ENCODE data around the gene RHEX.

Gene RHEX

DNA sequence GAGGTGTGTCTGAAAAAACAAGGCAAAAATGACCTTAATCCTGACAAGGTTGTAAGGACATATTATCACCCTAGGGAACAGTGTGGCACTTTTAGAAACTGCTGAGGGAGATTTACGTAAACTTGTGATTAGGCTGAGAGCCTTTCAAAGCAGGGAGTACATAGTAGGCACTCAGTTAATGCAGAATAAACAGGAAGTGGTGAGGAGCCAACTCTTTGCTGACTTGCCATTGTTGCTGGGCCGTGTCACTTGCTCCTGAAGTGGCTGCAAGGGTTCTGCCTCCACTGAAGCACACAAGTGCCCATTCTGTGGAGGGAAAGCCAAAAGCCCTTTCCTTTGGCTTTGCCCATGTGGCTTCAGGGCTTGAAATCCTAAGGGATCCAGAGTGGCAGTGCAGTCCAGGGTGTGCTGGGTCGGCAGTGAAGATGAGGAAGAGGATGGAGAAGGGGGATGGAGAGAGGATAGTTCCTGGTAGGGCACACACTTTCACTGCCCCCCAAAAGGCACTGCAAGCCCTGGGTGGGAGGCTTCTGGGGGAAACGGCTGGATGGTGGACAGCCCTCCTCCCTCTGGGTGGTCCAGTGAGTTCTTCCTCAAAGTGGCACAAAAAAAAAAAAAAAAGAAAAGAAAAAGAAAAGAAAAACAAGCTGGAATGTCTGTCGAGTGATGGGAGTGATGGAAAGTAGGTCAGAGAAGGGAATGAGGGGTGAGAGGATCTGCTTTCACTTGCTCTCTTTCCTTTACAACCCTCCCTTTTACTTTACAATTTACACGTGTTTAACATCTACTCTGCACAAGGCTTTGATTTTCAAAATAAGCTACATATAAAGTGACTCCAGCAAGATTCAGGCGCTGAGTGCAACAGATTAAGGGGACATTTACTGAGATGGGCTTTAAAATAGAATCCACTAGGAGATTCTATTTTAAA lies 13.7 kb upstream of the RHEX start:
- no peak overlapping the region for H3K4me3 ChIP-seq (ENCODE audit: low read length)
- no peak for DNase-seq (ENCODE audit: low read depth)
- TF ChIP-seq, protein P1, sequence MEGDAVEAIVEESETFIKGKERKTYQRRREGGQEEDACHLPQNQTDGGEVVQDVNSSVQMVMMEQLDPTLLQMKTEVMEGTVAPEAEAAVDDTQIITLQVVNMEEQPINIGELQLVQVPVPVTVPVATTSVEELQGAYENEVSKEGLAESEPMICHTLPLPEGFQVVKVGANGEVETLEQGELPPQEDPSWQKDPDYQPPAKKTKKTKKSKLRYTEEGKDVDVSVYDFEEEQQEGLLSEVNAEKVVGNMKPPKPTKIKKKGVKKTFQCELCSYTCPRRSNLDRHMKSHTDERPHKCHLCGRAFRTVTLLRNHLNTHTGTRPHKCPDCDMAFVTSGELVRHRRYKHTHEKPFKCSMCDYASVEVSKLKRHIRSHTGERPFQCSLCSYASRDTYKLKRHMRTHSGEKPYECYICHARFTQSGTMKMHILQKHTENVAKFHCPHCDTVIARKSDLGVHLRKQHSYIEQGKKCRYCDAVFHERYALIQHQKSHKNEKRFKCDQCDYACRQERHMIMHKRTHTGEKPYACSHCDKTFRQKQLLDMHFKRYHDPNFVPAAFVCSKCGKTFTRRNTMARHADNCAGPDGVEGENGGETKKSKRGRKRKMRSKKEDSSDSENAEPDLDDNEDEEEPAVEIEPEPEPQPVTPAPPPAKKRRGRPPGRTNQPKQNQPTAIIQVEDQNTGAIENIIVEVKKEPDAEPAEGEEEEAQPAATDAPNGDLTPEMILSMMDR (conservative IDR thresholded peaks at IDR 0.05; ENCODE audit: low read depth, low read length): no peak

DNA sequence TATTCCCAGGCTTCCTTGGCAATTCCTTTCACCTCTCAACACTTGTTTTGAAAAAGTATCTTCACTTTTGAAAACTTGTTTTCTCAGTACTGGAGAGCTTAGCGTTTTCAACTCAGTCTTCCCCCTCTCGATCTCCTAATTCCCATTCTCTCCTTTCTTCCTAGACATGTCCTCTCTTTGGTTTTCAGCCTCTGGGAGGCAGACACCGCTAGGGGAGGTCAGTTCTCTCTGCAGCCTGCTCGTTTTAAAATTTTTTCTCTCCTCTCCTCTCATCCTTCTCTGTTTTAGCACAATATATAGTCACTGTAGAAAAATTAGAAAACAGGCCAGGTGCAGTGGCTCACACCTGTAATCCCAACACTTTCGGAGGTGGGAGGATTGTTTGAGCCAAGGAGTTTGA lies 12.6 kb upstream of the RHEX start:
- H3K4me3 ChIP-seq (ENCODE audit: low read length): no peak overlapping the region
- TF ChIP-seq, protein P1 (conservative IDR thresholded peaks at IDR 0.05; ENCODE audit: low read depth, low read length): no peak

DNA sequence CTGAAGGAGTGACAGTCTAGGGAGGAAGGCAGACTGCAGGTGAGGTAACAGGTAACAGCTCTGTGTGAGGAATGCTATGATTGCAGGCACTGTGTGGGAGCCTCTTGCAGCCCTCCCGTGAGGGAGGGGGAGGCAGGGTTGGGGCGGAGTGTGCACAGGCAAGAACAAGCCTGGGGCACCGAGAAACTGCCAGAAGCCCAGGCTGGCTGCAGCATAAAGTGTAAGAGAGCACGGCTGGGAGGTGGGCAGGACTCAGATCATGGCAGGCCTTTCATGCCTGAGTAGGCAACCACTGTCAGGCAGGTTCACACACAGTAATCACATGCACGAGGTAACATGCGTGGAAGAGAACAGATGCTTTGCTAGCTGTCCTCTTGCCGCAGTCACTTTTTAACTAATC lies 11.3 kb upstream of the RHEX start:
- no peak overlapping the region for H3K4me3 ChIP-seq (ENCODE audit: low read length)
- no peak for DNase-seq (ENCODE audit: low read depth)
- TF ChIP-seq, protein P1 (conservative IDR thresholded peaks at IDR 0.05; ENCODE audit: low read depth, low read length): no peak

More for the DNA sequence above, 12.6 kb upstream of the RHEX start:
- no peak for DNase-seq (ENCODE audit: low read depth)

DNA sequence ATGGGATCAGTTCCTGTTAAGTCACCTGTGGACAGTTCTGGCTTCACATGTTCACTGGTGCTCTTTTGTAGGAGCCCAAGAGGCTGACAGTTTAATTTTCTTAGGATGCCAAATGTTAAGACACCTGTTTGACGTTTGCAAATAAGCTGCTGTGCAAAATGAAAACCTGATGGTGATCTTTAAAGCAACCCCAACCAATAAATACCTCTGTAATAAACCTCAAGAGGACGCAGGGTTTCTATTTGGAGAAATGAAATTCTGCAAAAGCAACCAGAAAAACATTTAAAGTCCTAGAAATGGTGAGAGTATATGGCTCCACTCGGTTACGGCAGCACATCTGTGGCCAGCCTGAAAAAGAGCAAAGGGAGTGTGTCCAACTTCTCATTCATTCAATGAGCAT lies 5.7 kb upstream of the RHEX start:
- no peak for DNase-seq (ENCODE audit: low read depth)
- H3K4me3 ChIP-seq (ENCODE audit: low read length): no peak overlapping the region
- TF ChIP-seq, protein P1 (conservative IDR thresholded peaks at IDR 0.05; ENCODE audit: low read depth, low read length): no peak

DNA sequence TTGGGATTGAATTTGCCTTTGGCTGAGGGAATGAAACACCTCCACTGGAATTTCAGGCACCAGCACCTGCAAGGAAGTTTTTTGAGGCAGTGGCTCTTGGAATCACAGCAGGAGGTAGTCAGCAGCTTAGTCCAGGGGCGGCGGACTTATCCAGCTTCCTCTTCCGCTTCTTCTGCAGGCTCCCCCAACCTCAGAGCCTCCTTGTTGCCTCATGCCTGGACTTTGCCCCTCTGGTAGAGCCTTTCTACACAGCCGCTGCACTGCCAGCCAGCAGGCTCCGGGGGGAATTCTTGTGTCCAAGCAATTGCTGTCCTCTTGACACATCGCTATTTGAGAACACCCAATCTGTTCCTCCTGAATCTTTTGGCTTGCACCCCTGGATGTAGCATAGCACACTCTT lies 4.4 kb upstream of the RHEX start:
- no peak for DNase-seq (ENCODE audit: low read depth)
- TF ChIP-seq, protein P1 (conservative IDR thresholded peaks at IDR 0.05; ENCODE audit: low read depth, low read length): no peak
- no peak overlapping the region for H3K4me3 ChIP-seq (ENCODE audit: low read length)

DNA sequence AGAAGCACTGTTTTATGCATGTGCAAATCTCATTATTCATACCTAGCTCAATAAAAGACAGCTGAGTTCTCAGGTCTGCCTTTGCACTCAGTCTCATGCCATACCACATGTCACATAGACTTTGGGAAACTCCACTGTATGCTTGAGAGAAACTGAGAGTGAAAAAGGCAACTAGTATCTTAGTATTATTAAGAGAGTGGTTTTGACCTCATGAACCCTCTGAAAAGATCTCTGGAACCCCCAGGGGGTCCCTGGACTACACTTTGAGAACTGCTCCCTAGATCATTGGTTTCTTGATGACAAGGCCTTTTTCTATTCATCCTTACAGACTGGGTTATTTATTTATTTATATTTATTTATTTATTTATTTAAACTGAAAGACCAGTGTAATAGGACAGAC lies 3.7 kb upstream of the RHEX start:
- DNase-seq (ENCODE audit: low read depth): no peak
- no peak overlapping the region for H3K4me3 ChIP-seq (ENCODE audit: low read length)
- TF ChIP-seq, protein P1 (conservative IDR thresholded peaks at IDR 0.05; ENCODE audit: low read depth, low read length): no peak

All from retinal pigment epithelial cell (primary cell).